Nephron progenitor cell (in vitro differentiated cells): ENCODE measurements around the gene DHX36.
A peak's percentile ranks its signal among the peaks of the same experiment; 100 is the strongest.

Source experiments
- DNase-seq: peaks from one replicate; pipeline ENCODE4 v3.0.0; 2021
- H3K27ac Mint-ChIP-seq: 2 replicates; pipeline ENCODE4 v1.8.0; 2021; ENCODE audit warnings: mild to moderate bottlenecking, moderate library complexity, mixed read lengths
- H3K27me3 Mint-ChIP-seq: 2 replicates; pipeline ENCODE4 v1.8.0; 2021; ENCODE audit warnings: mild to moderate bottlenecking, low read depth, mixed read lengths; ENCODE audit not compliant: poor library complexity
- H3K36me3 Mint-ChIP-seq: 2 replicates; pipeline ENCODE4 v1.8.0; 2021; ENCODE audit warnings: low read depth, mixed read lengths
- H3K4me1 Mint-ChIP-seq: 2 replicates; pipeline ENCODE4 v1.8.0; 2021; ENCODE audit warnings: mixed read lengths
- H3K4me3 Mint-ChIP-seq: 2 replicates; pipeline ENCODE4 v1.8.0; 2021; ENCODE audit warnings: mild to moderate bottlenecking, moderate library complexity, mixed read lengths
- H3K9me3 Mint-ChIP-seq: 2 replicates; pipeline ENCODE4 v1.8.0; 2021; ENCODE audit warnings: mild to moderate bottlenecking, moderate library complexity, mixed read lengths
- TF ChIP-seq, protein P1 (sequence below): fragments of 200-600 bp; sonication (generic); IDR thresholded peaks from 2 replicates; pipeline ENCODE4 v1.5.0; 2021; ENCODE audit warnings: antibody characterized with exemption

DHX36 gene

DNA sequence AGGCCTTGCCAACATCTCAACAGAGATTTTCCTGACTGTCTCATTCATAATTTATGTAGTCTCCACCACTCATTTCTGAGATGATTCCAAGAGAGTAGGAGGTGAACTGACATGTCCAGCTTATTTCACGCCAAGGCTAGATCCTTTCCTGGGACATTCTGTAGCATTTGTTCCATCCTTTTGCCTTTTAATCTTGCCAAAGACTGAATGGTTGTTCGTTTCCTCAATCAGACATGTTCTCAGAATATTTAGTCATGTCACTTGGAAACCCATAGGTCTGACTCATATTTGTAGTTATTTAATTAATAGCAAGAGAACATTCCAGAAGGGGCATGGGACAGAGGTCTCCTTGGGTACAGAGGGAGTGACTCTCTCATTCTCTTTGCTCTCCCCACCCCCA, 80.9 kb downstream of the DHX36 start:
- DNase-seq, result no peak
- no peaks in the 10 kb centered on the region for H3K9me3 Mint-ChIP-seq
- peaks cover 5% of the 10 kb centered on the region for H3K4me1 Mint-ChIP-seq
- no peak overlapping the region for H3K27ac Mint-ChIP-seq
- H3K36me3 Mint-ChIP-seq, result peaks cover 42% of the 10 kb centered on the region
- no peak overlapping the region for H3K4me3 Mint-ChIP-seq
- TF ChIP-seq, protein P1, sequence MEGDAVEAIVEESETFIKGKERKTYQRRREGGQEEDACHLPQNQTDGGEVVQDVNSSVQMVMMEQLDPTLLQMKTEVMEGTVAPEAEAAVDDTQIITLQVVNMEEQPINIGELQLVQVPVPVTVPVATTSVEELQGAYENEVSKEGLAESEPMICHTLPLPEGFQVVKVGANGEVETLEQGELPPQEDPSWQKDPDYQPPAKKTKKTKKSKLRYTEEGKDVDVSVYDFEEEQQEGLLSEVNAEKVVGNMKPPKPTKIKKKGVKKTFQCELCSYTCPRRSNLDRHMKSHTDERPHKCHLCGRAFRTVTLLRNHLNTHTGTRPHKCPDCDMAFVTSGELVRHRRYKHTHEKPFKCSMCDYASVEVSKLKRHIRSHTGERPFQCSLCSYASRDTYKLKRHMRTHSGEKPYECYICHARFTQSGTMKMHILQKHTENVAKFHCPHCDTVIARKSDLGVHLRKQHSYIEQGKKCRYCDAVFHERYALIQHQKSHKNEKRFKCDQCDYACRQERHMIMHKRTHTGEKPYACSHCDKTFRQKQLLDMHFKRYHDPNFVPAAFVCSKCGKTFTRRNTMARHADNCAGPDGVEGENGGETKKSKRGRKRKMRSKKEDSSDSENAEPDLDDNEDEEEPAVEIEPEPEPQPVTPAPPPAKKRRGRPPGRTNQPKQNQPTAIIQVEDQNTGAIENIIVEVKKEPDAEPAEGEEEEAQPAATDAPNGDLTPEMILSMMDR, result no peak
- H3K27me3 Mint-ChIP-seq, result no peaks in the 10 kb centered on the region

DNA sequence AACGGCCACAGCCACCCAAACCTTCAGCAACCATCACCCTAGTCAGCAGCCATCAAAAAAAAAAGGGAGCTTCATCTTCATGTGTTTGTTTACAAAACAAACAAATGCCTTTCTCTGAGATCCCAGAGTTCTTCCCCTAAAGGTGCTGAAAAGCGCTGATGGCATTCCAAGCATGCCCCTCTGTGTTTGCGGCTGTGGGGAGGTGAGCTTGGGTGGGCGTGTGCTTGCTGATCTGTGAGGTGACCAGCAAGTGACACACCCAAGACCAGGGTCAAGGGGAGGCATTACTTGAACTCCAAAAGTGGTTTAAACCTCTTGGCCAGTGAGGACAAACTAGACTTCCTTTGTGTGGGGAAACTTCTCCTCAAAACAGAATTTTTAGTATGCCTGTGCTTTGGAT, 81.5 kb downstream of the DHX36 start:
- no peaks in the 10 kb centered on the region for H3K27me3 Mint-ChIP-seq
- no peak for DNase-seq
- H3K36me3 Mint-ChIP-seq, result peaks cover 42% of the 10 kb centered on the region
- no peaks in the 10 kb centered on the region for H3K9me3 Mint-ChIP-seq
- no peak overlapping the region for H3K27ac Mint-ChIP-seq
- TF ChIP-seq, protein P1, result no peak
- H3K4me1 Mint-ChIP-seq, result peaks cover 5% of the 10 kb centered on the region
- no peak overlapping the region for H3K4me3 Mint-ChIP-seq

DNA sequence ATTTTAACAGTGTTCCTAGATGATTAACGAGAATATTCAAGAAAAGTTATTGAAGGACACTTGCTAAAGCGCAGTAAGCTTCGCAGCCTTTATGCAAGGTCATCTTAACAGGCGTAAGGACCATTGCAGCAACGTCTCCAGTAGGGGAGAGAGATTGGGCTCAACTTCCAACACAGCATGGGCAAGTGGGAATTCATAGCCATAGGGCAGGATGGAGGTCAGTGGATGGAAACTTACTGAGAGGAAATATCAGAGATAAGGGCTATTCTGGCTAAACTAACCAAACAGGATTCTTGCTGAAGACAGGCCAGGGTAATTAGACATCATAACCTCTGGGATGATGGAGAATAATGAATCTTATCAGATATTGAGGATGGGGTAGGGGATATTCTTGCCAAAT, 82.8 kb downstream of the DHX36 start:
- TF ChIP-seq, protein P1, result no peak
- Mint-ChIP-seq H3K27me3 (no peaks in the 10 kb centered on the region), H3K36me3 (peaks cover 32% of the 10 kb centered on the region), H3K4me1 (peaks cover 5% of the 10 kb centered on the region), H3K27ac (peak overlapping the region; percentile 79), H3K9me3 (no peaks in the 10 kb centered on the region), H3K4me3 (no peak overlapping the region)
- DNase-seq, result no peak

DNA sequence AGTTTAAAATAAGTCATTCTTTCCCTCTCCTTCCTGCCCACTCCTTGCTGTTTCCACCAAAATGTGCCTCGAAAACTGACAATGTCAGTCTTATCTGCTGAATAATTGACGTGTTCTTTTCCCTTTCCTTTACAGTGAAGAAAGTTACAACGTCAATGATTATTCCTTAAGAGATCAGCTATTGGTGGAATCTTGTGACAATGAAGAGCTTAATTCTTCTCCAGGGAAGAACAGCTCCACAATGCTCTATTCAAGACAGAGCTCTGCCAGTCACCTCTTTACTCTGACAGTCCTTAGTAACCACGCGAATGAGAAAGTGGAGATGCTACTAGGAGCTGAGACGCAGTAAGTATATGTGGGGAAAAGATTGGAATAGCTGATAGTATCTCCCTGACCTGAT, 84.1 kb downstream of the DHX36 start:
- Mint-ChIP-seq H3K27me3 (no peaks in the 10 kb centered on the region), H3K36me3 (peaks cover 25% of the 10 kb centered on the region), H3K9me3 (no peaks in the 10 kb centered on the region), H3K27ac (no peak overlapping the region), H3K4me1 (peaks cover 5% of the 10 kb centered on the region), H3K4me3 (no peak overlapping the region)
- DNase-seq, result no peak
- TF ChIP-seq, protein P1, result no peak

DNA sequence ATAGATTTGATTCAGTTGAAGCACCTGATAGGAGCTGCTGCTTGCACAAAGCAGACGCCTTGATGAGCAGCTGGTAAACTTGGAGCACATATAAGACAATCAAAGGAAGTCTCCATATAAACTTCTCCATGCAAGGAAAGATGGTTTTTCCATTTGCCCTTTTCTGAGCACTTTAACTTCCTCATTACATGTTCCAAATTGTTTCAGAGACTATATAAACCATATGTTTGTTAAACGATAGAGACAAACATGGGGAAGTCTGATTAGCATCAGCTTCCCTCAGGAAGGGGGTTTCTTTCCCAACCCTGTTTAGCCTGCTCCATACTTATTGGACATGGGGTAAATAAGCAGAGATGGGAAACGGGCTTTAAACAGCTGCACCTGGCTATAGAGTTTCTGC, 88.0 kb downstream of the DHX36 start:
- TF ChIP-seq, protein P1, result no peak
- Mint-ChIP-seq H3K4me1 (peaks cover 6% of the 10 kb centered on the region), H3K27ac (no peak overlapping the region), H3K9me3 (no peaks in the 10 kb centered on the region), H3K27me3 (no peaks in the 10 kb centered on the region), H3K36me3 (peaks cover 19% of the 10 kb centered on the region), H3K4me3 (no peak overlapping the region)
- no peak for DNase-seq

DNA sequence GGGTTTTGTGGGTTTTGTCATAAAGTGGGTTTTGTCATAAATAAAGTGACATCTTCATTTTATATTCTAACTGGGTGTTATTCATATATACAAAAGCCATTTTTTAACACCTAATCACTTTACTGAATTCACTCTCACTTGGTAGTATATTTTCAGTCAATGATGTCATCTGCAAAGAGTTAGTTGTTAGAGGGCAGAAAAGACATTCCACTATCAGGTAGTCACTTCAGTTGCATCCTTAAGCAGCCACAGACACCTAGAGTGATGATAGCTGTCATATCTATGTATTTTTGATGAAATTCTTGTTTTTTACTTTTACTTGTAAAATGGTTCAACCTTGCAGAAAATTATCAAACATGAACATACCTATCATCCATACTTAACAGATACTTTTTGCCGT, 89.0 kb downstream of the DHX36 start:
- TF ChIP-seq, protein P1, result no peak
- H3K9me3 Mint-ChIP-seq, result no peaks in the 10 kb centered on the region
- DNase-seq, result no peak
- H3K4me3 Mint-ChIP-seq, result no peak overlapping the region
- peaks cover 6% of the 10 kb centered on the region for H3K4me1 Mint-ChIP-seq
- H3K27me3 Mint-ChIP-seq, result no peaks in the 10 kb centered on the region
- no peak overlapping the region for H3K27ac Mint-ChIP-seq
- H3K36me3 Mint-ChIP-seq, result peaks cover 10% of the 10 kb centered on the region
